Measurements from ENCODE around the gene FAM170A. TPM values are rescaled to one million over a fixed set of nuclear protein-coding genes. Genes with fewer than 3 reads are reported as not detected.

The FAM170A gene
- polyA plus RNA-seq, 3 donors = not detected

DNA sequence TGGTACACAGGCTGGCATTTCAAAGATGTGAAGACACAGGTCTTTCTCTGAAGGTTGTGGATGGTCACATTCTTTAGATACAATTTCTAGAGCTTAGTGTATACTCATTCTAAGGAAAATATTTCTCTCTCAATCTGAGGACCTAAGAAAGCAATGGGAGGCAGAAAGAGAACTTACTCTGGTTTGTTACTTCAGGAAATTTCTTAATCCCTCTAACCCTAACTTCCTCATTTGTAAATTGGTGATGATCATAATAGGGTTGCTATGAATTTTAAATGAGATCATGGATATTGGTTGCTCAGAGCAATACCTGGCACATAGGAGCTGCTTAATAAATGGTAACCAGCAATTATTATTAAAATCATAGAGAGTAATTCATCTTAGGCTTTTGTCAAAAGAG lies 22.1 kb downstream of the FAM170A start:
- H3K4me3 Mint-ChIP-seq = no peak overlapping the region

DNA sequence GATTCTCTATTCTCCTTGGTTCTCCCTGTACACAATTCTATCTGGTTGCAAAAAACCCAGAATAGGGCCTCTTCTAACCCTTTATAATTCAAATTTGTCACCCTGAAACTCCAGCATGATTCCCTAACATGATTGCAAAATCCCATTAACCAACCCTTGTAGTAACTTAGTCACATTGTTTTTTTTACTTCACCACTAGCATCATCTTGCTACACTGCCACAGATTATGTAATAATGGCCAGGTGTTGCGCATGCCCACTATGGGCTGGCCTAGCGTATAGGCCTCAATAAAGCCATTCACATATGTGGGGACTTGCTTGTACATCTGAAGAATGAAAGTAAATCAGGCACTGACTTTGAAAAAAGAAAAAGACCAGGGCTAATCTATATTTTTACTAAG lies 25.7 kb downstream of the FAM170A start:
- Mint-ChIP-seq H3K36me3 (peaks cover 0 to 11% of the 10 kb centered on the region in 2 donors), H3K27me3 (ENCODE audit: low read depth in 3 of 3) (peaks cover 0 to 6% (median 2%) of the 10 kb centered on the region in 3 donors), H3K9me3 (peaks cover 12 to 25% (median 17%) of the 10 kb centered on the region in 7 donors), H3K4me1 (peaks cover 36% of the 10 kb centered on the region), H3K4me3 (no peak overlapping the region), H3K27ac (peak overlapping the region in 6 of 7 donors; percentile 25 to 82 (median 50))
- no peak overlapping the region for H2AFZ ChIP-seq (ENCODE audit: insufficient read depth, low read depth, low read length, poor library complexity, severe bottlenecking)
- H3K36me3 ChIP-seq (replicated peaks in 1 of 2; ENCODE audit: control insufficient read depth in 1 of 2, insufficient read depth in 2 of 2, low read length in 2 of 2) = no peaks in the 10 kb centered on the region
- H3K9me3 ChIP-seq (replicated peaks in 1 of 2; ENCODE audit: control insufficient read depth in 1 of 2, insufficient read depth in 1 of 2, low read length in 2 of 2) = peaks cover 15 to 16% of the 10 kb centered on the region in 2 donors
- WGBS (ENCODE audit: insufficient coverage) = no CpG with 5 or more reads among the region's 2 CpGs
- no peaks in the 10 kb centered on the region for H3K79me2 ChIP-seq (ENCODE audit: insufficient read depth, low read length)
- peak overlapping the region in 1 of 2 donors; percentile 53 for H3K27ac ChIP-seq (ENCODE audit: low read depth in 1 of 2, low read length in 2 of 2)
- H4K20me1 ChIP-seq (ENCODE audit: insufficient read depth, low read length) = no peaks in the 10 kb centered on the region
- H3K27me3 ChIP-seq (ENCODE audit: control insufficient read depth in 2 of 2, insufficient read depth in 2 of 2, low read length in 2 of 2) = peaks cover 0 to 2% of the 10 kb centered on the region in 2 donors
- no peak overlapping the region for H3K9ac ChIP-seq (ENCODE audit: insufficient read depth, low read length, poor library complexity, severe bottlenecking)
- no peak overlapping the region for H3K4me2 ChIP-seq (replicated peaks; ENCODE audit: extremely low read depth, low read length, poor library complexity, severe bottlenecking)
- TF ChIP-seq, protein P1, sequence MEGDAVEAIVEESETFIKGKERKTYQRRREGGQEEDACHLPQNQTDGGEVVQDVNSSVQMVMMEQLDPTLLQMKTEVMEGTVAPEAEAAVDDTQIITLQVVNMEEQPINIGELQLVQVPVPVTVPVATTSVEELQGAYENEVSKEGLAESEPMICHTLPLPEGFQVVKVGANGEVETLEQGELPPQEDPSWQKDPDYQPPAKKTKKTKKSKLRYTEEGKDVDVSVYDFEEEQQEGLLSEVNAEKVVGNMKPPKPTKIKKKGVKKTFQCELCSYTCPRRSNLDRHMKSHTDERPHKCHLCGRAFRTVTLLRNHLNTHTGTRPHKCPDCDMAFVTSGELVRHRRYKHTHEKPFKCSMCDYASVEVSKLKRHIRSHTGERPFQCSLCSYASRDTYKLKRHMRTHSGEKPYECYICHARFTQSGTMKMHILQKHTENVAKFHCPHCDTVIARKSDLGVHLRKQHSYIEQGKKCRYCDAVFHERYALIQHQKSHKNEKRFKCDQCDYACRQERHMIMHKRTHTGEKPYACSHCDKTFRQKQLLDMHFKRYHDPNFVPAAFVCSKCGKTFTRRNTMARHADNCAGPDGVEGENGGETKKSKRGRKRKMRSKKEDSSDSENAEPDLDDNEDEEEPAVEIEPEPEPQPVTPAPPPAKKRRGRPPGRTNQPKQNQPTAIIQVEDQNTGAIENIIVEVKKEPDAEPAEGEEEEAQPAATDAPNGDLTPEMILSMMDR (IDR thresholded peaks at IDR 0.05) = no peak
- intact Hi-C loops (cut with micrococcal nuclease) = no loop called here
- peak; percentile 83 to 90 (median 86) for DNase-seq
- H3K4me3 ChIP-seq (replicated peaks in 1 of 3; ENCODE audit: low read depth in 2 of 3, low read length in 3 of 3) = no peak overlapping the region
- H3K4me1 ChIP-seq (ENCODE audit: control insufficient read depth in 1 of 2, insufficient read depth in 2 of 2, low read length in 2 of 2) = peaks cover 40 to 42% of the 10 kb centered on the region in 2 donors

More for the DNA sequence above, 22.1 kb downstream of the FAM170A start:
- H4K20me1 ChIP-seq (ENCODE audit: insufficient read depth, low read length) = no peaks in the 10 kb centered on the region
- H3K79me2 ChIP-seq (ENCODE audit: insufficient read depth, low read length) = no peaks in the 10 kb centered on the region
- TF ChIP-seq, protein P1 (IDR thresholded peaks at IDR 0.05) = no peak
- H3K27ac ChIP-seq (ENCODE audit: low read depth in 1 of 2, low read length in 2 of 2) = peak overlapping the region; percentile 56 to 70
- H3K4me3 ChIP-seq (replicated peaks in 1 of 3; ENCODE audit: low read depth in 2 of 3, low read length in 3 of 3) = peak overlapping the region in 1 of 3 experiments; percentile 19
- peak overlapping the region; percentile 24 for H3K4me2 ChIP-seq (replicated peaks; ENCODE audit: extremely low read depth, low read length, poor library complexity, severe bottlenecking)
- DNase-seq = peak; percentile 26 to 65 (median 60)
- no peak overlapping the region for H3K9ac ChIP-seq (ENCODE audit: insufficient read depth, low read length, poor library complexity, severe bottlenecking)
- no peaks in the 10 kb centered on the region for H3K36me3 ChIP-seq (replicated peaks in 1 of 2; ENCODE audit: control insufficient read depth in 1 of 2, insufficient read depth in 2 of 2, low read length in 2 of 2)
- H2AFZ ChIP-seq (ENCODE audit: insufficient read depth, low read depth, low read length, poor library complexity, severe bottlenecking) = no peak overlapping the region
- Mint-ChIP-seq H3K36me3 (peaks cover 0 to 11% of the 10 kb centered on the region in 2 donors), H3K27ac (peak overlapping the region; percentile 54 to 92 (median 80)), H3K9me3 (peaks cover 12 to 33% (median 17%) of the 10 kb centered on the region in 7 donors), H3K27me3 (ENCODE audit: low read depth in 3 of 3) (peaks cover 2 to 18% (median 12%) of the 10 kb centered on the region in 3 donors), H3K4me1 (peaks cover 36% of the 10 kb centered on the region)
- H3K4me1 ChIP-seq (ENCODE audit: control insufficient read depth in 1 of 2, insufficient read depth in 2 of 2, low read length in 2 of 2) = peaks cover 40 to 42% of the 10 kb centered on the region in 2 donors
- peaks cover 15 to 16% of the 10 kb centered on the region in 2 donors for H3K9me3 ChIP-seq (replicated peaks in 1 of 2; ENCODE audit: control insufficient read depth in 1 of 2, insufficient read depth in 1 of 2, low read length in 2 of 2)
- intact Hi-C loops (cut with micrococcal nuclease) = no loop called here
- peaks cover 0 to 3% of the 10 kb centered on the region in 2 donors for H3K27me3 ChIP-seq (ENCODE audit: control insufficient read depth in 2 of 2, insufficient read depth in 2 of 2, low read length in 2 of 2)

Measured in CD14-positive monocyte (primary cell).